Muscle of leg (tissue), 11 donors: ENCODE results near the gene LYRM7. TPM values are rescaled to one million over a fixed set of nuclear protein-coding genes. Genes with fewer than 3 reads are reported as not detected.

Experiments
- DNase-seq: peaks from one replicate; pipeline ENCODE4 v3.0.0; 2013
- H3K27ac ChIP-seq: one replicate; pipeline ENCODE4 v1.5.1; 2013; ENCODE audit warnings: mild to moderate bottlenecking, low read length, control low read depth
- H3K27me3 ChIP-seq: one replicate; pipeline ENCODE4 v1.6.1; 2013; ENCODE audit warnings: low read length; ENCODE audit not compliant: control insufficient read depth, insufficient read depth
- H3K36me3 ChIP-seq: one replicate; pipeline ENCODE4 v1.6.1; 2013; ENCODE audit warnings: low read length; ENCODE audit not compliant: control insufficient read depth, insufficient read depth
- H3K4me1 ChIP-seq: one replicate; pipeline ENCODE4 v1.6.1; 2013; ENCODE audit warnings: low read length; ENCODE audit not compliant: control insufficient read depth, insufficient read depth
- H3K4me3 ChIP-seq: one replicate; pipeline ENCODE4 v1.5.1; 2013; ENCODE audit warnings: low read length, control low read depth
- H3K9me3 ChIP-seq: replicated peaks from 2 replicates; pipeline ENCODE4 v1.6.1; 2013; ENCODE audit warnings: low read depth, low read length; ENCODE audit not compliant: control insufficient read depth
- WGBS: methylation state at CpG from one replicate; pipeline ENCODE4 v1.1.5; 2013; ENCODE audit warnings: missing lambda C conversion rate; ENCODE audit not compliant: insufficient coverage; 5-methylcytosine and 5-hydroxymethylcytosine counted together
- polyA plus RNA-seq, 8 donors: library from polyadenylated mRNA; unstranded; fragments of 120-200 nt; gene quantifications; one replicate each; pipeline versions ENCODE4 v1.2.1 to v1.2.3, GENCODE V29; 2013; ENCODE audit warnings: inconsistent platforms in 1 of 8, low replicate concordance in 1 of 8; ENCODE audit not compliant: insufficient read length in 8 of 8, insufficient read depth in 1 of 8
- total RNA-seq: library from RNA; stranded (reverse); fragments of 120-200 nt; gene quantifications from one replicate; pipeline ENCODE4 v1.2.4, GENCODE V29; 2013

LYRM7 gene
- total and polyA plus RNA-seq, 9 donors = 8.3 to 12.7 (median 10.8) TPM

DNA sequence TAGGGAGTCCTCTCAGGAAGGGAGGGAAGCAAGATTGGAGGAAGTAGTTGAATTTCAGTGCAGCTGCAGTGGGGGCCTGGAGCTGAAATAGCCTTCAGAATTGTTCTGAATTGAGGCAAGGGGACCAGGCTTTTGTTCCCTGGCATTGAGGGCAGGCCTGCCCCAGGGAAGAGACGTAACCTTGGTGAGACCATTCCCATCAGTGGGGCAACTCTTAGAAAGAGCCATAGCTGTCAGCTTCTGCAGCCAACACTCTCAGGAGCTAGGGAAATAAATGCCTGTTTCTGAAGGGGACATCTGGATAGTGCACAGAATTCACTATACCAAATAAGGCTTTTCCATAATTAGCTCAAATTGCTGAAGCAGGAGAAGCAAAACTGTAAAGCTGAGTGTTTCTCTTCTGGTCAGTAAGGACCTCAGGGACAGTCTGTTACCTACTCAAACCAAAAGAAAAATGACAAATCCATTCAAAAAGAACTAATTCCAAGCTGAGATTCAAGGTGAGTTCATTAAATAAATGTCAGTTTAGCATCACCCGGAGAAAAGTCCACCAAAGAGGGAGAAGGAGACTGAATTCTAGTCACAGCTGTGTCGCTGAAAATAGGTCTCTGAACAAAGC is 44.0 kb downstream of the LYRM7 start:
- Histone ChIP-seq H3K27ac (no peak overlapping the region), H3K36me3 (no peaks in the 10 kb centered on the region), H3K9me3 (no peaks in the 10 kb centered on the region), H3K4me3 (no peak overlapping the region), H3K4me1 (no peaks in the 10 kb centered on the region), H3K27me3 (no peaks in the 10 kb centered on the region)
- DNase-seq = peak; percentile 14
- WGBS = 26% methylated on average over 3 of the region's 3 CpGs

DNA sequence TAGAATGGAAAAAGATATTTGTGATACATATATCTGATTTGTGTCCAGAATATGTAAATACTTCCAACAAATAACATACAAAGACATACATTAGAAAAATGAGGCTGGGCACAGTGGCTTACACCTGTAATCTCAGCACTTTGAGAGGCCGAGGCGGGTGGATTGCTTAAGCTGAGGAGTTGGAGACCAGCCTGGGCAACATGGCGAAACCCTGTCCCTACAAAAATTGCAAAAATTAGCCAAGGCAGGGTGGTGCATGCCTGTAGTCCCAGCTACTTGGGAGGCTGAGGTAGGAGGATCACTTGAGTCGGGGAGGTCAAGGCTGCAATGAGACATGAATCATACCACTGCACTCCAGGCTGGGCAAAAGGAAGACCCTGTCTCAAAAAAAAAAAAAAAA is 47.0 kb downstream of the LYRM7 start:
- Histone ChIP-seq H3K36me3 (no peaks in the 10 kb centered on the region), H3K27me3 (no peaks in the 10 kb centered on the region), H3K27ac (no peak overlapping the region), H3K9me3 (no peaks in the 10 kb centered on the region), H3K4me1 (no peaks in the 10 kb centered on the region), H3K4me3 (no peak overlapping the region)
- WGBS = no CpG with 5 or more reads among the region's 4 CpGs
- DNase-seq = no peak

DNA sequence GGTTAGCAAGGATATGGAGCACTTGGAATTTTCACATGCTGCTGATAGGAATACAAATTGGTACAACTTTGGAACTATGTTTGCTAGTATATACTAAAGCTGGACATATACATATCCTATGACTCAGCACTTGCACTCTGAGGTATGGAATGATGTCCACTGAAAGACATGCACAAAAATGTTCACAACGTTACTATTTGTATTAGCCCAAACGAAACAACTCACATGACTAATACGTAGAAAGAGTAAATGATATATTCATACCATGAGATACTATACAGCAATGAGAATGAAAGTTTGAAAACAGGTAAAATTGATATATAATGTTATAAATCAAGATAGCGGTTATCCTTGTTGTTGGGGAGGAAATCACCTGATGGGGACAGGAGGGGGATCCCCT is 47.6 kb downstream of the LYRM7 start:
- Histone ChIP-seq H3K27ac (no peak overlapping the region), H3K27me3 (no peaks in the 10 kb centered on the region), H3K4me3 (no peak overlapping the region), H3K36me3 (no peaks in the 10 kb centered on the region), H3K4me1 (no peaks in the 10 kb centered on the region), H3K9me3 (no peaks in the 10 kb centered on the region)
- DNase-seq = no peak
- WGBS = no CpG with 5 or more reads among the region's 4 CpGs

DNA sequence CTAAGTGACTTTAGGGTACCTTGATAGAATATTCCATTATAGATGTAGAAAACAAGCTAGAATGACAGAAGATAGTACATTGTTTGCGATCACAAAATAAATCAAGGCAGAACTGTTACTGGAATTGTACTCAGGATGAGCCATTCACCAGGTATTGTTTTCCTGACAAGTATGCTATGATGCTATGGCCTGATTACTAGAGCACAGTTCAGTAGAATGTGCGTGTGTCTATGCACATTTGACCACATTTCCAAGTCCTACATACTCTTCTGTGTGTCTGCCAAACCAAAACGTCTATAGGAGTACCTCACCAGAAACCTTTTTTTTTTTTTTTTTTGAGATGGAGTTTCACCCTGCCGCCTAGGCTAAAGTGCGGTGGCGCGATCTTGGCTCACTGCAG is 49.8 kb downstream of the LYRM7 start:
- Histone ChIP-seq H3K36me3 (no peaks in the 10 kb centered on the region), H3K9me3 (no peaks in the 10 kb centered on the region), H3K27me3 (no peaks in the 10 kb centered on the region), H3K27ac (no peak overlapping the region), H3K4me1 (no peaks in the 10 kb centered on the region), H3K4me3 (no peak overlapping the region)
- no peak for DNase-seq
- WGBS = 100% methylated on average over 1 of the region's 7 CpGs

DNA sequence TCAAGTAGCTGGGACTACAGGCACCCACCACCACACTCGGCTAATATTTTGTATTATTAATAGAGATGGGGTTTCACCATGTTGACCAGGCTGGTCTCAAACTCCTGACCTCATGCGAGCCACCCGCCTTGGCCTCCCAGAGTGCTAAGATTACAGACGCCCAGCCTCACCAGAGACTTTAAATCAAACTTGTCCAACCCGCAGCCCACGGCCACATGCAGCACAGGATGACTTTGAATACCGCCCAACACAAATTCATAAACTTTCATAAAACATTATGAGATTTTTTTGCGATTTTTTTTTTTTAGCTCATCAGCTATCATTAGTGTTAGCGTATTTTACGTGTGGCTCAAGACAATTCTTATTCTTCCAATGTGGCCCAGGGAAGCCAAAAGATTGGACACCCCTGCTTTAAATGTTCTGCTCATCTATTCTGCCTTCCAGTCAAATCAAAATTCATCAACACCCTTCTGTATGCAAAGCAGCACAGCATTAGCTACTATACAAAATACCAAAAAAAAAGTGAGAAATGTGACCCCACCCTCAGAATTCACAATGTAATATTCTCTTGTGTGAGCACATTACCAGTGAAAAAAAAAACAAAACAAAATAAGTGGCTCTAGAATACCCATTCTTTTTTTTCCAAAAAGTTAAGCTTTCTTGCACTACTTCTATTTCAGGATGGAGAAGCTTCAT is 50.4 kb downstream of the LYRM7 start:
- Histone ChIP-seq H3K4me1 (no peaks in the 10 kb centered on the region), H3K36me3 (no peaks in the 10 kb centered on the region), H3K27ac (no peak overlapping the region), H3K9me3 (no peaks in the 10 kb centered on the region), H3K4me3 (no peak overlapping the region), H3K27me3 (no peaks in the 10 kb centered on the region)
- DNase-seq = no peak
- WGBS = 89% methylated on average over 9 of the region's 10 CpGs

DNA sequence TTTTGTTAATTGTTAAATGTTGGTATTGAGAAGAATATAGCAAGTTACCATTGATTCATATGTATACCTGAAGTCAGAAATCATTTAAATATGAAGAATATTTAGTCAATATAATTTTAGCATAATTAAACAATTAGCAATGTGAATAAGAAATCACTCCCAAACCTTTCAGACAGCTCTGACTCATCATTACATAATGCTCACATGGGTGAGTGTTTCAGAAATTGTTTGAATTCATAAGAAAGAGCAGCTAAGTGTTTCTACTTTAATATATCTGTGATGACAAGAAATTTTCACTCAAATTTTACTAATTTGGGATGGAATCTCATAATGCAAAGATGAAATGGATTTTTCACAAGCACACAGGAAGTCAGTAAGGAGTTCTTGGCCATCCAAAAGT is 51.1 kb downstream of the LYRM7 start:
- DNase-seq = no peak
- Histone ChIP-seq H3K4me1 (no peaks in the 10 kb centered on the region), H3K9me3 (no peaks in the 10 kb centered on the region), H3K27me3 (no peaks in the 10 kb centered on the region), H3K27ac (no peak overlapping the region), H3K4me3 (no peak overlapping the region), H3K36me3 (no peaks in the 10 kb centered on the region)

DNA sequence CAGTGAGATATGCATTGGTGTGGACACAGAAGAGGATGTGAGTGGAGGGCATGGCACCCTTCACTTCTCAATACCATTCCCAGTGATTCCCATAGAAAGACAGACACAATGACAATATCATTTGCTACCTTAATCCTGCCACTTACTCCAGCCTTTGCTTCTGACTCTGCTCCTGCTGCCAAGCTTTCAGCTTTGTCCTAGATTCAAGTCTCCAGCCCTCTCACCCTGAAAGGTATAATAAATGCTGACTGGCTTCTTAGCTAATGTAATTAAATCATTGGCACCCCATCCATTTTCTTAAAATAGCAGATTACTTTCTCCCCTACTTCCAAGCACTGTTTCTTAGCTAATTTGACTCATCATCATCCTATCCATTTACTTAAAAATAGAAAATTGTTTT is 52.0 kb downstream of the LYRM7 start:
- Histone ChIP-seq H3K9me3 (no peaks in the 10 kb centered on the region), H3K4me1 (no peaks in the 10 kb centered on the region), H3K4me3 (no peak overlapping the region), H3K36me3 (no peaks in the 10 kb centered on the region), H3K27me3 (no peaks in the 10 kb centered on the region), H3K27ac (no peak overlapping the region)
- no peak for DNase-seq

DNA sequence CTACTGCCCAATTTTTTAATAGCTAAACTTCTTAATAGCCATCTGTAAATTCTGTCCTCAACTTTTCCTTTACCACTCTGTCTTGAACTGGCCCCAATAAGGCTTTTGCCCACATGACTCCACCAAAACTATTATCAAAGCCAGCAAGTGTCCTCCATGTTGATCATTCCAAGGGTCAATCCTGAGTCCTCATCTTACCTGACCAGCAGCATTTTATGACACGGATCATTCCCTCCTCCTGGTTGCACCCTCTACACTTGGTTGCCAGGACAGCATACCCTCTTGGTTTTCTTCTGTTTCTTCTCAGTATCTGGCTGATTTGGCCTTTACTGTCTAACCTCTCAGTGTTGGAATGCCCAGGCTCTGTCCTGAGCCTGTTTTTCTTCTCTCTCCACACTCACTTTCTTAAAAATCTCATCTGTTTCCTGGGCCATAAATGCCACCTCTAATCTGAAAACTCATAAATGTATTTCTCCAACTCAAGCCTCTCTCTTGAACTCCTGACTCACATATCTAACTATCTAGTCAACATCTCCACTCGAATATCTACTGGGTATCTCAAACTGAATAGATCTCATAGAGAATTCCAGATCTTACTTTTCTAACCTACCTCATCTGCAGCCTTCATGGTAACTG is 53.1 kb downstream of the LYRM7 start:
- H3K4me3 ChIP-seq = no peak overlapping the region
- no peaks in the 10 kb centered on the region for H3K9me3 ChIP-seq
- no peak overlapping the region for H3K27ac ChIP-seq
- no peaks in the 10 kb centered on the region for H3K4me1 ChIP-seq
- no peaks in the 10 kb centered on the region for H3K36me3 ChIP-seq
- no peaks in the 10 kb centered on the region for H3K27me3 ChIP-seq
- no peak for DNase-seq
- 63% methylated on average over 2 of the region's 2 CpGs for WGBS

DNA sequence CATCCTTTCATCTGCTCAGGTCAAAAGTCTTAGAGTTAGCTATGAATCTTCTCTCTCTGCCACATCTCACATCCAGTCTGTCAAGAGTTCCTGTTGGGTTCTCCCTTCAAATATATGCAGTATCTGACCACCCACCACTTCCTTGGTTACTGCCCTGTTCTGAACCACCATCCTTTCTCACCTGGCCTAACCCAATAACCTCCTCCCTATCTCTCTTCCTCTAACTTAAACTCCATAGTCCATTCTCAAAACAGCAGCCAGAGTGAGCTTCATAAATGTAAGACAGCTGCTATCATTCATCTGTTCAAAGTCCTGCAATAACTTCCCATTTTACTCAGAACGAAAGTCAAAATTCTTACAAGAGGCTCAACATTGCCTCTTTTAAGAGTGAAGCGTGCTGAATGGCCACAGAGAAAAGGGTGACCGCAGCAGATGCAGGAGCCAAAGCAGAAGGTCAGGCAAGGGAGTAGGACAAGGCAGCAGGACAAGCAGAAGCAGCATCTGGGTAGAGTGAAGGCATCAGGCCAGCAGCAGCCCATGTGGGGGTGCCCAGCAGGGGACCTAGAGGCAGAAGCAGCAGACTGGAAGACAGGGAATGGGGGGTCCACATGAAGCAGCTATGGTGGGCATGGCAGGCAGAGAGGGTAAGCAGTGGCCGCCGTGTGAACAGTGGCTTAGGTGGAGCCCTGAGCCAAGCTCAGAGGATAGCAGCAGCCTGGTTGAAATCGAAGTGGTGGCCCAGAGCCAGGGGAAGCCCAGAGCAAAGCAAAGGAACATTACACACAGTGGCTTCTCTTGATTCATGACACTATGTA is 53.9 kb downstream of the LYRM7 start:
- peak; percentile 77 for DNase-seq
- 84% methylated on average over 5 of the region's 6 CpGs for WGBS
- Histone ChIP-seq H3K9me3 (no peaks in the 10 kb centered on the region), H3K4me3 (no peak overlapping the region), H3K27ac (no peak overlapping the region), H3K36me3 (no peaks in the 10 kb centered on the region), H3K27me3 (no peaks in the 10 kb centered on the region), H3K4me1 (no peaks in the 10 kb centered on the region)

DNA sequence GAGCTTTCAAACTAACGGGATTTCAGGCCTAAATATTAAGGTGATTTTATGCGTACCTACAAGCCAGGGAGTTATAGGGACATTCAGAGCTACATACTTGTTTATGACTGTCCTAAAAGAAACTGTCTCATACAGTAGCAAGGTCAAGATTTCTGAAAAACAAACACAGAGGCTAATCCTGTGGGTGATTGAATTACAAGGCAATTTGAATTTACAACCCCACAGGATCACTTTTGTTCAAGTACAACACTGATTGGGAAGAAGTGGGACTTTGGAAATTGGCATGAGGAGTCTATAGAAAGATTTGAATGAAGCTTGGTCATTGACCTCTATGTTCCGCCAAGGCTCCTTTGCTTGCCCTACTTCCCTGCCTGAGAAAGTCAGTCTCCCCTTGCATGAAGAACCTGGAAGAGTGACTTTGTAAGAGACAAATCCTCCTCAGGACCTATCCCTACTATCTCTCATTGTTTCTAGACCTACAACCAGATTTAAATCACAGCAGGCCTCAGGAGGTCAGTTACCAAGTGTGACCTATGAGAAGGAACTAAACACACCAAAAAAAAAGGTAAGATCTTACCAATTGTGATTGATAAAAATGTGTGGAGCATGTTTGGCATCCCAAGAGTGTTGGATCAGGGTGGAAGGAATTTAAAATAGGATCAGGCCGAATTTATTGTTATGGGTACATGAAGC is 54.7 kb downstream of the LYRM7 start:
- Histone ChIP-seq H3K4me1 (no peaks in the 10 kb centered on the region), H3K9me3 (no peaks in the 10 kb centered on the region), H3K4me3 (no peak overlapping the region), H3K27me3 (no peaks in the 10 kb centered on the region), H3K36me3 (no peaks in the 10 kb centered on the region), H3K27ac (no peak overlapping the region)
- WGBS = 89% methylated on average over 1 of the region's 4 CpGs
- DNase-seq = no peak
